HepG2 (cell line): ENCODE data around the gene SUPV3L1. TPM values are rescaled to one million over a fixed set of nuclear protein-coding genes. Genes with fewer than 3 reads are reported as not detected.

Experiments
- ADNP ChIP-seq: sonication (generic); formaldehyde crosslinking; IDR thresholded peaks from 2 replicates; pipeline ENCODE4 v1.4.0; 2020; ENCODE audit warnings: missing genetic modification reagents
- AGO1 ChIP-seq: fragments of 200-400 bp; formaldehyde crosslinking; IDR thresholded peaks from 2 replicates; pipeline ENCODE4 v1.6.1; 2017; ENCODE audit warnings: mild to moderate bottlenecking, low read depth, low read length, moderate library complexity; ENCODE audit not compliant: poor library complexity, severe bottlenecking
- CBX5 ChIP-seq: sonication (generic); formaldehyde crosslinking; IDR thresholded peaks from 2 replicates; pipeline ENCODE4 v1.4.0; 2020; ENCODE audit warnings: missing genetic modification reagents, borderline replicate concordance
- CENPX ChIP-seq: sonication (generic); formaldehyde crosslinking; IDR thresholded peaks from 2 replicates; pipeline ENCODE4 v1.9.0; 2021; ENCODE audit warnings: mild to moderate bottlenecking, missing genetic modification reagents, moderate library complexity
- CTCF ChIP-seq: sonication (generic); formaldehyde crosslinking; IDR thresholded peaks from 2 replicates; pipeline ENCODE4 v1.5.0; 2020; ENCODE audit warnings: mild to moderate bottlenecking, missing genetic modification reagents, moderate library complexity
- ELF1 ChIP-seq: sonication (generic); formaldehyde crosslinking; IDR thresholded peaks from 2 replicates; pipeline ENCODE4 v1.4.0; 2020; ENCODE audit warnings: missing genetic modification reagents
- ETS1 ChIP-seq: sonication (generic); formaldehyde crosslinking; IDR thresholded peaks from 2 replicates; pipeline ENCODE4 v1.4.0; 2020; ENCODE audit warnings: missing genetic modification reagents
- FIP1L1 ChIP-seq: fragments of 200-400 bp; formaldehyde crosslinking; IDR thresholded peaks from 2 replicates; pipeline ENCODE4 v1.6.1; 2018; ENCODE audit warnings: low read depth, mild to moderate bottlenecking, low read length, moderate library complexity, borderline replicate concordance; ENCODE audit not compliant: insufficient read depth
- FLYWCH1 ChIP-seq: sonication (generic); formaldehyde crosslinking; IDR thresholded peaks from 2 replicates; pipeline ENCODE4 v1.8.1; 2023; ENCODE audit warnings: mild to moderate bottlenecking, missing genetic modification reagents
- HMG20A ChIP-seq: IDR thresholded peaks from 2 replicates; pipeline ENCODE4 v1.6.1; 2016; ENCODE audit warnings: borderline replicate concordance
- KLF12 ChIP-seq: sonication (generic); formaldehyde crosslinking; IDR thresholded peaks from 2 replicates; pipeline ENCODE4 v1.4.0; 2020; ENCODE audit warnings: missing genetic modification reagents, borderline replicate concordance
- KLF13 ChIP-seq: sonication (generic); formaldehyde crosslinking; IDR thresholded peaks from 2 replicates; pipeline ENCODE4 v1.4.0; 2020; ENCODE audit warnings: mild to moderate bottlenecking, missing genetic modification reagents
- MBD4 ChIP-seq: IDR thresholded peaks from 2 replicates; pipeline ENCODE4 v1.6.1; 2012; ENCODE audit warnings: low read length, inconsistent platforms, borderline replicate concordance
- SMAD1 ChIP-seq: sonication (generic); formaldehyde crosslinking; IDR thresholded peaks from 2 replicates; pipeline ENCODE4 v1.4.0; 2020; ENCODE audit warnings: missing genetic modification reagents, low read depth, mild to moderate bottlenecking, borderline replicate concordance
- ZBED4 ChIP-seq: sonication (generic); formaldehyde crosslinking; IDR thresholded peaks from 2 replicates; pipeline ENCODE4 v1.4.0; 2020; ENCODE audit warnings: missing genetic modification reagents, borderline replicate concordance
- ZBTB42 ChIP-seq: sonication (generic); formaldehyde crosslinking; IDR thresholded peaks from 2 replicates; pipeline ENCODE4 v1.5.0; 2020; ENCODE audit warnings: mild to moderate bottlenecking, missing genetic modification reagents
- ZFP91 ChIP-seq: sonication (generic); formaldehyde crosslinking; IDR thresholded peaks from 2 replicates; pipeline ENCODE4 v1.9.0; 2022; ENCODE audit warnings: missing genetic modification reagents, mild to moderate bottlenecking, borderline replicate concordance
- ZNF274 ChIP-seq: sonication (generic); formaldehyde crosslinking; IDR thresholded peaks from 2 replicates; pipeline ENCODE4 v1.5.1; 2020; ENCODE audit warnings: mild to moderate bottlenecking, missing genetic modification reagents
- ZNF362 ChIP-seq: sonication (generic); formaldehyde crosslinking; IDR thresholded peaks from 2 replicates; pipeline ENCODE4 v1.4.0; 2020; ENCODE audit warnings: missing genetic modification reagents, mild to moderate bottlenecking, borderline replicate concordance
- polyA plus RNA-seq, 8 experiments: library from polyadenylated mRNA; depleted of rRNA in 3 of 8; stranded (reverse) in 7 of 8; unstranded in 1 of 8; fragments of >200 nt; fragmentation: Illumina TruSeq in 4 of 8; extraction: Trizol in 4 of 8; gene quantifications; 2 replicates each; pipeline versions ENCODE4 v1.2.1 to v1.2.3, GENCODE V29; 2011 to 2016; ENCODE audit warnings: low read depth in 4 of 8, missing spikeins in 1 of 8, mixed read lengths in 1 of 8; ENCODE audit not compliant: insufficient read depth in 1 of 8
- total RNA-seq, 5 experiments: library from RNA; depleted of rRNA; stranded (reverse); fragments of >200 nt; fragmentation: Illumina TruSeq; extraction: Trizol; gene quantifications; 2 replicates each; pipeline ENCODE4 v1.2.3, GENCODE V29; 2016; ENCODE audit warnings: low read depth in 1 of 5

The SUPV3L1 gene
- total and polyA plus RNA-seq, 2 of the 13 experiments (the other 11 are each of a cell fraction or from before 2014, with no cell fraction given): 28.8 to 45.7 TPM

GRCh38 chr10:69179743-69180524, at the start of gene SUPV3L1 (continued):
- TF ChIP-seq ZFP91 (CRISPR knock-in tag) (peak; percentile 70; the same call in 1 of the 2 replicates), ADNP (CRISPR knock-in tag) (no peak), FIP1L1 (no peak), ELF1 (CRISPR knock-in tag) (peak; percentile 47), AGO1 (no peak), MBD4 (no peak), KLF13 (CRISPR knock-in tag) (peak; percentile 85; the same call in 1 of the 2 replicates), ETS1 (no peak), SMAD1 (CRISPR knock-in tag) (no peak), CTCF (no peak), ZBED4 (CRISPR knock-in tag) (no peak), ZBTB42 (CRISPR knock-in tag) (no peak), KLF12 (CRISPR knock-in tag) (0 out of 2 replicates have a peak, but pooled peaks have one; percentile 57), CENPX (CRISPR knock-in tag) (no peak), ZNF274 (CRISPR knock-in tag) (no peak), CBX5 (peak; percentile 15; the same call in 1 of the 2 replicates), ZNF362 (CRISPR knock-in tag) (no peak), FLYWCH1 (CRISPR knock-in tag) (no peak), HMG20A (no peak)
